ENCODE measurements around the gene NPHS1.

DNA sequence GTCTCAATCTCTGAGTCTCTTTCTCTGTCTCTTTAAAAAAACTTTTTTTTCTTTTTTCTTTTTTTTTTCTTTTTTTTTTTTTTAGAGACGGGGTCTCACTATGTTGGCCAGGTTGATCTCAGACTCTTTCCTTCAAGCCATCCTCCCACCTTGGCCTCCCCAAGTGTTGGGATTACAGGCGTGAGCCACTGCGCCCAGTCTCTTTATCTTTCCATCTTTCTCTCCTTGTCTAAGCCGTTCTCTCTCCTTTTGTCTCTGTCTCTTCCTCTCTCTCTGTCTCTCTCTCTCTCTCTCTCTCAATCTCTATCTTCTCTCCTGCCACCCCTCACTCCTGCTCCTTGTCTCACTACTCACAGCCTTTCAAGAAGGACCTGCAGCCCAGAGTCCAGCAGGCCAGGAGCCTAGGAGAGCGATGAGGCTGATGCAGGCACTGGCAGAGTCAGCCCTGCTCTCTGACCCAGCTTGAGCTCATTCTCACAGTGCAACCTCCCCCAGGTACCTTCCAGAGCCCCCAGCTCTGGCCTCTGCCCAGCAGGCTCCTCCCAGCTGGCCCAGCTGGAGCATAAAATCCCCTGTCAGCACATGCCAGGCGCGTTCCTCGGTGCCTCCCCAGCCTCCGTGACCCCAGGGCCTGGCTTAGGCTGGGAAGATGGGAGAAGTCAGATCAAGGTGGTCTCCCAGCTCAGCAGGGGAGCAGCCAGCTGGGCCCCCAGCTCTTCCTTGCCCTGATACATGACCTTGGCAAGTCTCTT is at the start of gene NPHS1:
- TF ChIP-seq POLR2AphosphoS5 (IDR thresholded peaks at IDR 0.05) = no peak
- TF ChIP-seq, protein P1, sequence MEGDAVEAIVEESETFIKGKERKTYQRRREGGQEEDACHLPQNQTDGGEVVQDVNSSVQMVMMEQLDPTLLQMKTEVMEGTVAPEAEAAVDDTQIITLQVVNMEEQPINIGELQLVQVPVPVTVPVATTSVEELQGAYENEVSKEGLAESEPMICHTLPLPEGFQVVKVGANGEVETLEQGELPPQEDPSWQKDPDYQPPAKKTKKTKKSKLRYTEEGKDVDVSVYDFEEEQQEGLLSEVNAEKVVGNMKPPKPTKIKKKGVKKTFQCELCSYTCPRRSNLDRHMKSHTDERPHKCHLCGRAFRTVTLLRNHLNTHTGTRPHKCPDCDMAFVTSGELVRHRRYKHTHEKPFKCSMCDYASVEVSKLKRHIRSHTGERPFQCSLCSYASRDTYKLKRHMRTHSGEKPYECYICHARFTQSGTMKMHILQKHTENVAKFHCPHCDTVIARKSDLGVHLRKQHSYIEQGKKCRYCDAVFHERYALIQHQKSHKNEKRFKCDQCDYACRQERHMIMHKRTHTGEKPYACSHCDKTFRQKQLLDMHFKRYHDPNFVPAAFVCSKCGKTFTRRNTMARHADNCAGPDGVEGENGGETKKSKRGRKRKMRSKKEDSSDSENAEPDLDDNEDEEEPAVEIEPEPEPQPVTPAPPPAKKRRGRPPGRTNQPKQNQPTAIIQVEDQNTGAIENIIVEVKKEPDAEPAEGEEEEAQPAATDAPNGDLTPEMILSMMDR (IDR thresholded peaks at IDR 0.05) = no peak
- TF ChIP-seq POLR2A (IDR thresholded peaks at IDR 0.05) = no peak
